Measurements from ENCODE around the gene NOL4L. TPM values are rescaled to one million over a fixed set of nuclear protein-coding genes. Genes with fewer than 3 reads are reported as not detected.

Gene NOL4L
- total RNA-seq, 2 experiments from 2014 or later: 53.1 to 55.6 TPM

- Histone ChIP-seq H3K27ac (ENCODE audit: low read depth in 1 of 2, low read length in 2 of 2) (peak overlapping the region in 1 of 2 donors; percentile 46), H3K36me3 (ENCODE audit: insufficient read depth, low read length) (peaks cover 17% of the 10 kb centered on the region), H3K9me3 (ENCODE audit: control insufficient read depth in 1 of 2, insufficient read depth in 1 of 2, low read length in 2 of 2) (no peaks in the 10 kb centered on the region), H3K4me1 (ENCODE audit: insufficient read depth, low read length) (peaks cover 72% of the 10 kb centered on the region), H3K4me3 (ENCODE audit: low read length) (no peak overlapping the region), H3K27me3 (ENCODE audit: control insufficient read depth in 1 of 2, insufficient read depth in 2 of 2, low read length in 2 of 2) (no peaks in the 10 kb centered on the region)
- no peaks in the 10 kb centered on the region for H3K9me3 Mint-ChIP-seq
- DNase-seq (no peak), ATAC-seq (ENCODE audit: poor library complexity) (no peak)
- peak overlapping the region; percentile 82 for H3K27ac Mint-ChIP-seq
- ChIA-PET POLR2A (no interaction called here), CTCF (no interaction called here)
- no peaks in the 10 kb centered on the region for H3K27me3 Mint-ChIP-seq
- H3K4me1 Mint-ChIP-seq (ENCODE audit: low read depth): peaks cover 62% of the 10 kb centered on the region
- TF ChIP-seq CTCF (IDR thresholded peaks at IDR 0.05): no peak
- peaks cover 14% of the 10 kb centered on the region for H3K36me3 Mint-ChIP-seq (ENCODE audit: low read depth)
- peak overlapping the region; percentile 45 for H3K4me3 Mint-ChIP-seq
- intact Hi-C loops (cut with DNase I, micrococcal nuclease): no loop called here
These were observed 106.1 kb downstream of the NOL4L start for GRCh38 chr20:32479012-32479411.

GRCh38 chr20:32478576-32478975 is 106.6 kb downstream of the NOL4L start:
- peak overlapping the region; percentile 82 for H3K27ac Mint-ChIP-seq
- H3K36me3 ChIP-seq (ENCODE audit: insufficient read depth, low read length): peaks cover 21% of the 10 kb centered on the region
- DNase-seq (no peak), ATAC-seq (ENCODE audit: poor library complexity) (no peak)
- H3K27me3 ChIP-seq (ENCODE audit: control insufficient read depth in 1 of 2, insufficient read depth in 2 of 2, low read length in 2 of 2): no peaks in the 10 kb centered on the region
- no peaks in the 10 kb centered on the region for H3K27me3 Mint-ChIP-seq
- no peak overlapping the region for H3K4me3 ChIP-seq (ENCODE audit: low read length)
- intact Hi-C loops (cut with DNase I, micrococcal nuclease): no loop called here
- H3K9me3 Mint-ChIP-seq: no peaks in the 10 kb centered on the region
- ChIA-PET POLR2A (no interaction called here), CTCF (no interaction called here)
- no peak overlapping the region for H3K4me3 Mint-ChIP-seq
- H3K27ac ChIP-seq (ENCODE audit: low read depth in 1 of 2, low read length in 2 of 2): peak overlapping the region in 1 of 2 donors; percentile 46
- peaks cover 69% of the 10 kb centered on the region for H3K4me1 ChIP-seq (ENCODE audit: insufficient read depth, low read length)
- peaks cover 17% of the 10 kb centered on the region for H3K36me3 Mint-ChIP-seq (ENCODE audit: low read depth)
- TF ChIP-seq CTCF (IDR thresholded peaks at IDR 0.05): no peak
- H3K4me1 Mint-ChIP-seq (ENCODE audit: low read depth): peaks cover 62% of the 10 kb centered on the region
- H3K9me3 ChIP-seq (ENCODE audit: control insufficient read depth in 1 of 2, insufficient read depth in 1 of 2, low read length in 2 of 2): no peaks in the 10 kb centered on the region

- peaks cover 28% of the 10 kb centered on the region for H3K36me3 ChIP-seq (ENCODE audit: insufficient read depth, low read length)
- H3K4me1 ChIP-seq (ENCODE audit: insufficient read depth, low read length): peaks cover 69% of the 10 kb centered on the region
- H3K4me3 ChIP-seq (ENCODE audit: low read length): no peak overlapping the region
- peaks cover 62% of the 10 kb centered on the region for H3K4me1 Mint-ChIP-seq (ENCODE audit: low read depth)
- no peak for DNase-seq
- CTCF ChIA-PET: interaction anchor here (0.7 kb wide), 1 partner anchor 12 kb away, joined by 3 read pairs; no protein-coding TSS in a partner anchor
- ATAC-seq (ENCODE audit: poor library complexity): no peak
- TF ChIP-seq CTCF (IDR thresholded peaks at IDR 0.05): no peak
- no peaks in the 10 kb centered on the region for H3K9me3 Mint-ChIP-seq
- POLR2A ChIA-PET: interaction anchor here (1.7 kb wide), 1 partner anchor 31 kb away, joined by 7 read pairs; no protein-coding TSS in a partner anchor
- no peak overlapping the region for H3K4me3 Mint-ChIP-seq
- no peaks in the 10 kb centered on the region for H3K27me3 ChIP-seq (ENCODE audit: control insufficient read depth in 1 of 2, insufficient read depth in 2 of 2, low read length in 2 of 2)
- H3K27ac Mint-ChIP-seq: peak overlapping the region; percentile 82
- intact Hi-C loops (cut with DNase I, micrococcal nuclease): no loop called here
- peaks cover 19% of the 10 kb centered on the region for H3K36me3 Mint-ChIP-seq (ENCODE audit: low read depth)
- H3K27ac ChIP-seq (ENCODE audit: low read depth in 1 of 2, low read length in 2 of 2): peak overlapping the region in 1 of 2 donors; percentile 11
- H3K9me3 ChIP-seq (ENCODE audit: control insufficient read depth in 1 of 2, insufficient read depth in 1 of 2, low read length in 2 of 2): no peaks in the 10 kb centered on the region
- no peaks in the 10 kb centered on the region for H3K27me3 Mint-ChIP-seq
These were observed 107.3 kb downstream of the NOL4L start for GRCh38 chr20:32477594-32478512.
